Femur (tissue), 1 donor: ENCODE results near the gene WBP2NL.

Source experiments
- DNase-seq: peaks from one replicate; pipeline ENCODE4 v3.0.0-alpha.2; 2017

WBP2NL gene

GRCh38 chr22:41979423-41980250 lies 19.0 kb upstream of the WBP2NL start:
- no peak for DNase-seq

- no peak for DNase-seq
Observed at GRCh38 chr22:41982865-41983264, 15.7 kb upstream of the WBP2NL start.

- no peak for DNase-seq
Observed at GRCh38 chr22:41983513-41984405, 14.8 kb upstream of the WBP2NL start.

- no peak for DNase-seq
Observed at GRCh38 chr22:41987276-41987675, 11.3 kb upstream of the WBP2NL start.

DNA sequence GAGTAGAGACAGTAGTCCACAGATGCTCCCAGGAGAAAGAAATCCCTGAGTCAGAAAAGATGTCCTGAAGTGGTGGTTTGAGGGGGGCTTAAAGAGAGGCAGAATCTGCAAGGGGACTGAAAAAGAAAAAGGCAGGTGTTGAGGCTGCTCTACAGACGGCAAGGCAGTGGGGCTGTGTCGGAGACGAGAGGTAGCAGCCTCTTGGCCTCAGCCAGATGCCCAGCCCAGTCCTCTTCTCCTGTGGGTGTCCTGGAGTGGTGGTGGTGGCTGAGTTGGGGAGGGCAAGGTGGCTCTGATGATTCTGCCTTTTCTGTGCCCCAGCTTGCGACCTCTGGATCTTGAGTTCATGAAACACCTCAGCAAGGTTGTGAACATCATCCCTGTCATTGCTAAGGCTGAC lies 9.3 kb upstream of the WBP2NL start:
- no peak for DNase-seq

GRCh38 chr22:41991111-41991510 lies 7.5 kb upstream of the WBP2NL start:
- DNase-seq = no peak

GRCh38 chr22:41992496-41992895 lies 6.1 kb upstream of the WBP2NL start:
- no peak for DNase-seq

- no peak for DNase-seq
Observed at GRCh38 chr22:41995211-41995610, 3.4 kb upstream of the WBP2NL start.

DNA sequence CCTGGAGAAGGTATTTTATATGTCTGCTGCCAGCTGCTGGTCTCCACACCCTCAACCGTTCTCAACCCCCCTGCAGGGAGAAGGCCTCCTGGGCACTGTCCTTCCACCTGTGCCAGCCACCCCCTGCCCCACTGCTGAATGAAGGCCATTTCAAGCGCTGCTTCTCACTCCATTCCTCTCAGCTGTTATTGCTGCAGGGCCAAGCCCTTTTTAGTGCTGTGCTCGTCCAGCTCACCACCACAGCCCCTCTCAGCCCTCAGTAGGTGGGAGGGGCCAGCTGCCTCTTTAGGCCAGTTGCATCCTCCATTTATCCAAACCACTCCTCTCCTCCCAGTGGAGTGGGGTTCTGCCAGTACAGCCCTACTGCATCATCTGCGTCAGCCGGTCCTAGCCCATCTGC lies 1.8 kb upstream of the WBP2NL start:
- DNase-seq = no peak

- no peak for DNase-seq
Observed at GRCh38 chr22:42000466-42000865, 1.9 kb downstream of the WBP2NL start.

DNA sequence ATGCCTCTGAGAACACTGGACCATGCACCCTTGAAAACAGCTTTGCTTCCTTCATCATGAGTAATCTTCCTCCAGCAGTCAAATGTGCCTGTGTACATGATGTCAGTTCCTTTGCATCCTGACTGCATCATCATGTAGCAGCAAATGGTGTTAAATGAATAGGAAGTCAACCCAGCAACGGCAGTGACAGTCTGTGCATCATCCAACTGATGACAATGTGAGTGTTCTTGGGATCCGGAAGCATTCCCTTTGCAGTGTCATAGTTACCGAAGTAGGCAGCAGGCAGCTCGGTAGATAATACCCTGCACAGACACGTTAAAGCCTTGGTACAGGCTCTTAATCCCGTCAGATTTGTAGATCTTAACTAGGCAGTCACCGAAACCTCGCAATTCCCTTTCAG lies 2.5 kb downstream of the WBP2NL start:
- no peak for DNase-seq

- DNase-seq = no peak
Observed at GRCh38 chr22:42001706-42002105, 3.1 kb downstream of the WBP2NL start.

DNA sequence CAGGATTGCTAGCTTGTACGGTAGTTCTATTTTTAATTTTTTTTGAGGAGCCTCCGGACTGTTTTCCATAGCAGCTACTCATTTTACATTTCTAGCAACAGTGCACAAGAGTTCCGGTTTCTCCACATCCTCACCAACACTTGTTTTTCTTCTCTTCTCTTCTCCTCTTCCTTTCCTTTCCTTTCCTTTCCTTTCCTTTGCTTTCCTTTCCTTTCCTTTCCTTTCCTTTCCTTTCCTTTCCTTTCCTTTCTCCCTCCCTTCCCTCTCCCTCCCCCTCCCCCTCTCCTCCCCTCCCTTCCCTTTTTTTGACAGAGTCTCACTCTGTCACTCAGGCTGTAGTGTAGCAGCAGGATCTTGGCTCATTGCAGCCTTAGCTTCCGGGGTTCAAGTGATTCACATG lies 9.3 kb downstream of the WBP2NL start:
- no peak for DNase-seq

DNA sequence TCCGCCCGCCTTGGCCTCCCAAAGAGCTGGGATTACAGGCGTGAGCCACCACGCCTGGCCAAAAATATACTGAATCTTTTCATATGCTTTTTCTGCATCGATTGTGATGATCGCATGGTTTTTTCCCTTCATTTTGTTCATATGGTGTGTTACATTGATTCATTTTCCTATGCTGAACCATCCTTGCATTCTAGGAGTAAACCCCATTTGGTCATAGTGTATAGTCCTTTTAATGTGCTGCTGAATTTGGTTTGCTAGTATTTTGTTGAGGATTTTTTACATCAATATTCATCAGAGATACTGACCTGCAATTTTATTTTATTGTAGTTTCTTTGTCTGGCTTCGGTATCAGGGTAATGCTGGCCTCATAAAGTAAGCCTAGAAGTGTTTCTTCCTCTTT lies 12.2 kb downstream of the WBP2NL start:
- no peak for DNase-seq

GRCh38 chr22:42013385-42013784 lies 14.8 kb downstream of the WBP2NL start:
- DNase-seq = no peak

GRCh38 chr22:42016111-42016510 lies 17.5 kb downstream of the WBP2NL start:
- no peak for DNase-seq

DNA sequence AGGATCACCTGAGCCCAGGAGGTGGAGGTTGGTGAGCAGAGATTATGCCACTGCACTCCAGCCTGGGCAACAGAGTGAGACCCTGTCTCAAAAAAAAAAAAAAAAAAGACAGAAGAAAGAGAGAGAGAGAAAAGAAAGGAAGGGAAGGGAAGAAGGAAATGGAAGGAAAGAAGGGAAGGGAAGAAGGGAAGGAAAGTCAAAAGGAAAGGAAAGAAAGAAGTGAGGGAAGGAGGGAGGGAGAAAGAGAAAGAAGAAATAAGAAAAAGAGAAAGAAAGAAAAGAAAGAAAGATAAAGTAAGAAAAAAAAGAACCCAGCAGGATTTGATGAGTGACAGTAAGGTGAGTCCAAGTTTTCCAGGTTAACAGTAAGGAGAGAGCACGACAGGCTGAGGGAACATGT lies 19.6 kb downstream of the WBP2NL start:
- no peak for DNase-seq

- DNase-seq = no peak
Observed at GRCh38 chr22:42021571-42021970, 23.0 kb downstream of the WBP2NL start.

- no peak for DNase-seq
Observed at GRCh38 chr22:42022162-42022847, 23.7 kb downstream of the WBP2NL start.

DNA sequence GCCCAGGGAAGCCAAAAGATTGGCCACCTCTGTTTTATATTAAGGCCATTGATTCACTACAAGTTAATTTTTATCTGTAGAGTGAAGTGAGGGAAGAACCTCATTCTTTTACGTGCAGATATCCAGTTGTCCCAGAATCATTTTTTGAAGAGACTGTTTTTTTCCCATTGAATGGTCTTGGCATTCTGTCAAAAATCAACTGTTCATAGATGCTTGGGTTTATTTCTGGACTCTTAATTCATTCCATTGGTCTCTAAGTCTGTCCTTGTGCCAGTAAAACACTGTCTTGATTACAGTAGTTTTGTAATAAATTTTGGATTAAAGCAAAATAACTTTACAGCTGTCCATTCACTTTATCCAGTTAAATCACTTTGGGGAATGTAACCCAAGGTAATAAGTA lies 26.8 kb downstream of the WBP2NL start:
- DNase-seq = no peak

DNA sequence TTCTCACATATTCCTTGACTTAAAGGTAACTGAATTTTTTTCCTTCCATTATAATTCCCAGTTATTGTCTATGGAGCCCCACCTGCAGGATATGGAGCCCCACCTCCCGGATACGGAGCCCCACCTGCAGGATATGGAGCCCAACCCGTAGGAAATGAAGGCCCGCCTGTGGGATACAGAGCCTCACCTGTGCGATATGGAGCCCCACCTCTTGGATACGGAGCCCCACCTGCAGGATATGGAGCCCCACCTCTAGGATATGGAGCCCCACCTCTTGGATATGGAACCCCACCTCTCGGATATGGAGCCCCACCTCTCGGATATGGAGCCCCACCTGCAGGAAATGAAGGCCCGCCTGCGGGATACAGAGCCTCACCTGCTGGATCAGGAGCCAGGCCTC lies 28.1 kb downstream of the WBP2NL start:
- no peak for DNase-seq

GRCh38 chr22:42033263-42034181 lies 34.9 kb downstream of the WBP2NL start:
- no peak for DNase-seq
